ENCODE results near the gene CHP1. TPM values are rescaled to one million over a fixed set of nuclear protein-coding genes. Genes with fewer than 3 reads are reported as not detected.

The CHP1 gene
- total RNA-seq, 1 experiment from 2014 or later: 97.7 TPM

- no peaks in the 10 kb centered on the region for H3K27me3 Mint-ChIP-seq (ENCODE audit: low read depth)
- Histone ChIP-seq H3K79me1 (ENCODE audit: insufficient read depth, low read depth, low read length, poor library complexity, severe bottlenecking) (peaks cover 7% of the 10 kb centered on the region), H3K56ac (ENCODE audit: insufficient read length, low read depth, low read length) (no peak overlapping the region), H3K4me1 (ENCODE audit: insufficient read depth, low read length) (peaks cover 2% of the 10 kb centered on the region; the same call in 1 of the 2 replicates), H2BK120ac (ENCODE audit: low read depth, low read length, poor library complexity, severe bottlenecking) (no peak overlapping the region), H2AK5ac (ENCODE audit: insufficient read length, low read length) (no peak overlapping the region), H3K79me2 (ENCODE audit: insufficient read depth, low read length) (peaks cover 8% of the 10 kb centered on the region; the same call in 1 of the 2 replicates), H2AFZ (ENCODE audit: low read length) (no peak overlapping the region), H2BK12ac (ENCODE audit: insufficient read length, low read depth, low read length) (no peak overlapping the region), H3K9ac (ENCODE audit: extremely low read depth, insufficient read length, low read length) (no peak overlapping the region), H3T11ph (ENCODE audit: low read length) (no peak overlapping the region), H4K20me1 (ENCODE audit: control insufficient read depth, insufficient read depth, insufficient read length) (no peaks in the 10 kb centered on the region), H4K91ac (ENCODE audit: insufficient read length, low read depth, low read length) (no peak overlapping the region), H4K5ac (ENCODE audit: insufficient read length, low read depth, low read length) (no peak overlapping the region), H3K4ac (ENCODE audit: low read depth, low read length) (no peak overlapping the region), H2BK15ac (ENCODE audit: low read depth, low read length) (no peak overlapping the region), H2BK5ac (ENCODE audit: insufficient read length, low read length) (no peak overlapping the region), H3K23me2 (ENCODE audit: insufficient read length, low read depth, low read length, poor library complexity, severe bottlenecking) (peaks cover 8% of the 10 kb centered on the region), H3K27ac (ENCODE audit: insufficient read length, low read depth, low read length) (no peak overlapping the region), H2BK20ac (ENCODE audit: low read depth, low read length, poor library complexity, severe bottlenecking) (no peak overlapping the region), H3K9me3 (ENCODE audit: control insufficient read depth, low read depth, low read length) (no peaks in the 10 kb centered on the region), H3K4me2 (ENCODE audit: insufficient read depth, insufficient read length, low read length) (no peak overlapping the region), H3K23ac (ENCODE audit: insufficient read length, low read depth, low read length) (no peak overlapping the region), H3K27me3 (ENCODE audit: insufficient read depth, low read length) (no peaks in the 10 kb centered on the region), H3K14ac (ENCODE audit: insufficient read depth, low read length) (no peak overlapping the region), H4K8ac (replicated peaks; ENCODE audit: insufficient read length, low read depth, low read length) (no peak overlapping the region), H3K18ac (ENCODE audit: insufficient read length, low read depth, low read length) (no peak overlapping the region)
- H3K27ac Mint-ChIP-seq: peak overlapping the region in 1 of 3 experiments; percentile 71; a peak in 1 of 7 replicates
- peaks cover 49 to 68% (median 54%) of the 10 kb centered on the region in 3 experiments for H3K36me3 Mint-ChIP-seq (ENCODE audit: insufficient read depth in 1 of 3, low read depth in 3 of 3)
- WGBS (ENCODE audit: extremely low coverage, insufficient read length, low lambda C conversion rate): no CpG with 5 or more reads among the region's 1 CpG
- H3K4me1 Mint-ChIP-seq: peaks cover 10 to 19% of the 10 kb centered on the region in 2 experiments
- no peaks in the 10 kb centered on the region; a peak in 1 of 5 replicates for H3K9me3 Mint-ChIP-seq
- no peak overlapping the region for H3K4me3 Mint-ChIP-seq
- no peak for TF ChIP-seq CTCF (conservative IDR thresholded peaks at IDR 0.05)
- no peak for DNase-seq
These were observed 57.4 kb downstream of the CHP1 start for GRCh38 chr15:41288464-41288863.
